Neuronal stem cell (in vitro differentiated cells): ENCODE results near the gene PRKCE.

Source experiments
- DNase-seq: peaks from one replicate; pipeline ENCODE4 v3.0.0-alpha.2; 2013; ENCODE audit warnings: low spot score
- H2AFZ ChIP-seq: one replicate; pipeline ENCODE4 v1.6.1; 2013; ENCODE audit warnings: mild to moderate bottlenecking, low read length, inconsistent platforms
- H2AK5ac ChIP-seq: 2 replicates; pipeline ENCODE4 v1.6.1; 2013; ENCODE audit warnings: low read depth, mild to moderate bottlenecking, inconsistent platforms, low read length, moderate library complexity, mixed read lengths
- H2BK120ac ChIP-seq: 2 replicates; pipeline ENCODE4 v1.6.1; 2013; ENCODE audit warnings: low read depth, mild to moderate bottlenecking, inconsistent platforms, low read length, moderate library complexity, mixed read lengths
- H2BK12ac ChIP-seq: one replicate; pipeline ENCODE4 v1.6.1; 2013; ENCODE audit warnings: low read length, inconsistent platforms
- H2BK15ac ChIP-seq: 2 replicates; pipeline ENCODE4 v1.6.1; 2013; ENCODE audit warnings: mild to moderate bottlenecking, low read length, inconsistent platforms, mixed read lengths
- H2BK5ac ChIP-seq: one replicate; pipeline ENCODE4 v1.6.1; 2013; ENCODE audit warnings: inconsistent platforms, mild to moderate bottlenecking, low read length, moderate library complexity
- H3K14ac ChIP-seq: one replicate; pipeline ENCODE4 v1.6.1; 2013; ENCODE audit warnings: low read length, inconsistent platforms
- H3K18ac ChIP-seq: 2 replicates; pipeline ENCODE4 v1.6.1; 2013; ENCODE audit warnings: low read length, inconsistent platforms
- H3K23ac ChIP-seq: 2 replicates; pipeline ENCODE4 v1.6.1; 2013; ENCODE audit warnings: low read depth, mild to moderate bottlenecking, mixed read lengths, low read length, inconsistent platforms; ENCODE audit not compliant: poor library complexity
- H3K27ac ChIP-seq: replicated peaks from 3 replicates; pipeline ENCODE4 v1.5.1; 2013; ENCODE audit warnings: low read length, inconsistent platforms
- H3K27me3 ChIP-seq, 3 experiments: 2 replicates each; pipeline ENCODE4 v1.6.1; 2013; ENCODE audit warnings: low read length in 3 of 3, mild to moderate bottlenecking in 2 of 3, inconsistent platforms in 1 of 3, low read depth in 1 of 3, mixed read lengths in 1 of 3, moderate library complexity in 1 of 3; ENCODE audit not compliant: control insufficient read depth in 3 of 3, insufficient read depth in 3 of 3
- H3K36me3 ChIP-seq, 2 donors: replicated peaks in 1 of 2; 2 replicates each; pipeline ENCODE4 v1.6.1; 2013; ENCODE audit warnings: low read length in 2 of 2; ENCODE audit not compliant: control insufficient read depth in 2 of 2, insufficient read depth in 2 of 2
- H3K4ac ChIP-seq: 2 replicates; pipeline ENCODE4 v1.6.1; 2013; ENCODE audit warnings: inconsistent platforms, mild to moderate bottlenecking, low read length, moderate library complexity
- H3K4me1 ChIP-seq, 2 donors: 1 replicate in 1 of 2; 2 replicates in 1 of 2; pipeline ENCODE4 v1.6.1; 2013; ENCODE audit warnings: low read length in 2 of 2, low read depth in 1 of 2; ENCODE audit not compliant: control insufficient read depth in 2 of 2, insufficient read depth in 1 of 2
- H3K4me2 ChIP-seq: one replicate; pipeline ENCODE4 v1.6.1; 2013; ENCODE audit warnings: mild to moderate bottlenecking, low read length, inconsistent platforms; ENCODE audit not compliant: insufficient read depth, poor library complexity, severe bottlenecking
- H3K4me3 ChIP-seq, 2 donors: 2 replicates each; pipeline ENCODE4 v1.5.1; 2013; ENCODE audit warnings: low read length in 2 of 2, mild to moderate bottlenecking in 2 of 2, inconsistent platforms in 1 of 2, moderate library complexity in 1 of 2
- H3K79me1 ChIP-seq: one replicate; pipeline ENCODE4 v1.6.1; 2013; ENCODE audit warnings: low read depth, mild to moderate bottlenecking, inconsistent platforms, low read length, moderate library complexity
- H3K9ac ChIP-seq: one replicate; pipeline ENCODE4 v1.6.1; 2013; ENCODE audit warnings: mild to moderate bottlenecking, low read depth, low read length, inconsistent platforms; ENCODE audit not compliant: poor library complexity
- H3K9me3 ChIP-seq, 2 donors: replicated peaks in 1 of 2; 2 replicates each; pipeline versions ENCODE3 to v1.6.1; 2013; ENCODE audit warnings: low read length in 2 of 2, mild to moderate bottlenecking in 2 of 2, inconsistent platforms in 1 of 2, low read depth in 1 of 2, mixed read lengths in 1 of 2, moderate library complexity in 1 of 2; ENCODE audit not compliant: control insufficient read depth in 2 of 2, insufficient read depth in 1 of 2
- H4K8ac ChIP-seq: one replicate; pipeline ENCODE4 v1.6.1; 2013; ENCODE audit warnings: low read depth, mild to moderate bottlenecking, inconsistent platforms, low read length, moderate library complexity
- H4K91ac ChIP-seq: one replicate; pipeline ENCODE4 v1.6.1; 2013; ENCODE audit warnings: low read length, low read depth, mild to moderate bottlenecking, inconsistent platforms; ENCODE audit not compliant: poor library complexity
- WGBS, 2 donors: extraction: QIAGEN DNeasy Blood & Tissue Kit; methylation state at CpG; one replicate each; pipeline ENCODE4 v1.1.7; 2013; ENCODE audit warnings: missing lambda C conversion rate in 2 of 2, mixed read lengths in 1 of 2; ENCODE audit not compliant: insufficient read length in 2 of 2, insufficient replicate concordance in 1 of 2; ENCODE audit errors: extremely low coverage in 2 of 2; 5-methylcytosine and 5-hydroxymethylcytosine counted together

PRKCE gene

DNA sequence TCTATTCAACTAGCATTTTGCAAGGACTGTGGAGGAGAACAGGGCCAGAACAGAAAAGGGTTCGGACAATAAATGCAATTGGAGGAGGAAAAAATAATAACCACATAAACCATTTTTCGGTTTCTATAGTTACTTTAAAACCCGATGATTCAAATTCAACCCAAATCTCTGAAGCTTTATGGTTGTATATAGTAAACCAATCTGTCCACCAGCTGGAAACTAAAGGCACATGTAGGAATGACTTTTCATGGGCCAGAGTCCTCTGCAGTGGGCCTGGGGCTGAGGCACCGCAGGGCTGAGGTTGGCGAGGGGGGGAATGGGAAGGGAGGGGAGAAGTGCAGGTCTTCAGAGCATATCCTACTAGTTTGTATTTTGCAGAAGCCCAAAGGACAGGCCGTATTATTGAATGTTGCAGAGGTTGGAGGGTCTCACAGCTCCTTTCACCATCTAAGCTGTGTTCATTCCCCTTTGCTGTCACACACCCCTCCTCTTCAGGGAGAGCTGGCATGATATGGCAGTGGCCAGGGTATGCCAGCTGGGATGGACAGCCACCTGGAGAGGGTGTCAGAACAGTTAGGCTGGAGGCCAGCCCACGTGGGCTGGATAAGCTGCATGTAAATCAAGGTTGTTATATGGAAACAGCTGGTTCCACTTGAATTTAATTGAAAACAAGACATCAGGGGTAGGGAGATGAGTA, 267.1 kb downstream of the PRKCE start:
- no peak overlapping the region for H4K8ac ChIP-seq
- no peak overlapping the region for H3K27ac ChIP-seq
- H3K79me1 ChIP-seq: no peaks in the 10 kb centered on the region
- no peak overlapping the region for H4K91ac ChIP-seq
- no peak overlapping the region for H3K4ac ChIP-seq
- H2BK12ac ChIP-seq: no peak overlapping the region
- DNase-seq: no peak
- peak overlapping the region; percentile 56 for H2BK15ac ChIP-seq
- no peak overlapping the region for H3K18ac ChIP-seq
- no peak overlapping the region for H2BK120ac ChIP-seq
- no peak overlapping the region for H2BK5ac ChIP-seq
- H3K27me3 ChIP-seq: no peaks in the 10 kb centered on the region
- H3K4me1 ChIP-seq: peaks cover 4% of the 10 kb centered on the region in 2 donors
- H3K23ac ChIP-seq: no peak overlapping the region
- peak overlapping the region; percentile 3 for H3K9ac ChIP-seq
- no peak overlapping the region for H2AFZ ChIP-seq
- peak overlapping the region in 1 of 2 donors; percentile 68 for H3K4me3 ChIP-seq
- no peak overlapping the region for H3K4me2 ChIP-seq
- no peaks in the 10 kb centered on the region for H3K9me3 ChIP-seq
- no CpG with 5 or more reads among the region's 7 CpGs for WGBS, 2 donors
- H3K36me3 ChIP-seq: peaks cover 0 to 1% of the 10 kb centered on the region in 2 donors
- H3K14ac ChIP-seq: peak overlapping the region; percentile 40
- H2AK5ac ChIP-seq: no peak overlapping the region

DNA sequence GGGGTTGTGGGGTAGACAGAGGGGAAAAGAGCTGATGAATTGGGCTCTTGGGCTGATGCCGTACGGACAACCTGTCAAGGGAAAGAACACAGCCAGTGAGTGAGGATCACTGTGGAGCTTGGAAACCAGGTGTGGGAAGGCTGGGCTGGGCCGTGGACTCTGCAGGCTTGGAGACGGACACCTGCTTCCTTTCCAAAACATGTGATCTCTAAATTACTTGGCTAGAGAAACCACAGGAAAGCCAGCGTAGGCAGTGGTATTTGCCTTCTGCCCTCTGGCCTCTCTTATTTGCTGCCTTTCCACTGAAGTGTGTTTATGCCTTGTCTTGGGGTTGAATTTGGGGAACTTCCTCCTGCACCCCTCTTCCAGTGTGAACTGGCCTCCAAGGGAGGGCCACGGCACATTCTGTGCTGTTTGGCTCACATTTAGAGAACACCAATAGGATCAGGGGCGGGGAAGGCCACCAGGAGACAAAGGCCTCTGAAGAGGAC, 267.7 kb downstream of the PRKCE start:
- H2AFZ ChIP-seq: no peak overlapping the region
- no peak overlapping the region for H4K91ac ChIP-seq
- no peak overlapping the region for H4K8ac ChIP-seq
- no peak overlapping the region for H3K4ac ChIP-seq
- H2BK120ac ChIP-seq: no peak overlapping the region
- peak overlapping the region; percentile 3 for H3K9ac ChIP-seq
- H3K79me1 ChIP-seq: no peaks in the 10 kb centered on the region
- H2BK5ac ChIP-seq: no peak overlapping the region
- peak overlapping the region; percentile 40 for H3K14ac ChIP-seq
- H3K23ac ChIP-seq: no peak overlapping the region
- no peak overlapping the region for H3K18ac ChIP-seq
- H3K27ac ChIP-seq: no peak overlapping the region
- no CpG with 5 or more reads among the region's 7 CpGs for WGBS, 2 donors
- H3K27me3 ChIP-seq: no peaks in the 10 kb centered on the region
- no peak overlapping the region for H3K4me3 ChIP-seq
- H3K9me3 ChIP-seq: no peaks in the 10 kb centered on the region
- no peak overlapping the region for H2AK5ac ChIP-seq
- H2BK15ac ChIP-seq: peak overlapping the region; percentile 56
- no peak for DNase-seq
- H3K4me2 ChIP-seq: no peak overlapping the region
- no peak overlapping the region for H2BK12ac ChIP-seq
- H3K4me1 ChIP-seq: peaks cover 4% of the 10 kb centered on the region in 2 donors
- peaks cover 0 to 1% of the 10 kb centered on the region in 2 donors for H3K36me3 ChIP-seq

DNA sequence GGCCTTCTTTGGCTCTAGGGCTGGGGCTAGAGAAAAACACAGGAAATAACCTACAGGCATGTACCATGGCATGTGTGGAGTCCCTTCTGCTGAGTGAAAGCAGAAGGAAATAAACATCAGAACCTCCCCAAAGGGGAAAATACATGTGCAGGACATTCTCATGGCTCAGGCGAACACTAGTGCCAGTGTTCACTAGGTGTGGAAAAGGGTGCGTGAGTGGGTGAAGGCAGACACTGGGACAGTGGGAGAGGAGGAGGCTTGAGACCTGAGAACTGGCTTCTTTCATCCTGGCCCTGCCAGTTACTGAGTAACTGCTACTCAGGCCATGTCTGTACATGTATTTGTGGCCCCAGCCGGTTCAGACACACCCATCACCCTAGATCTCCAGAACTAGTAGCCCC, 268.2 kb downstream of the PRKCE start:
- WGBS, 2 donors: no CpG with 5 or more reads among the region's 3 CpGs

DNA sequence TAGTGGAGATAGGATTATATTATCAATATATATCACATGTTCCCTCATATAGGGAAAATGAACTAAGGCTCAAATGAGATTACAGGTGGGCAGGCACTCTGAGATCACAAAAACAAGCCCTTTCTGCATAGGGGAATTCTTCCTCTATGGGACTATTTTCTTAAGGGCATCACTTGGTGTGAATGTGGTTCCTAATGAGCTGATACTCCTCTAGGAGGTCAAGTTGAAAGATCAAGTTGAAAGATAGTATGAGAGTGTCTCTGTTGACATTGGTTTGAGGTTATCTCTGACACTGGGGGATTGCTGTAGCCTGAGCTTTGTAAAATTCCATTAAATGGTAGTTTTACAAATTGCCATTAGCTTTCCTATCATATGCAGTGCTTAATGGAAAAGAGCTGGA, 270.4 kb downstream of the PRKCE start:
- Histone ChIP-seq H4K91ac (no peak overlapping the region), H3K27ac (no peak overlapping the region)

More for the DNA sequence above, 268.2 kb downstream of the PRKCE start:
- Histone ChIP-seq H3K4ac (no peak overlapping the region), H3K4me3 (no peak overlapping the region), H2BK120ac (no peak overlapping the region), H3K14ac (no peak overlapping the region), H2BK5ac (no peak overlapping the region), H3K36me3 (peaks cover 0 to 1% of the 10 kb centered on the region in 2 donors), H2BK12ac (no peak overlapping the region), H4K91ac (no peak overlapping the region), H4K8ac (no peak overlapping the region), H3K27me3 (no peaks in the 10 kb centered on the region), H3K4me1 (peaks cover 4% of the 10 kb centered on the region in 2 donors), H3K27ac (no peak overlapping the region), H3K9me3 (no peaks in the 10 kb centered on the region), H2BK15ac (no peak overlapping the region), H3K23ac (no peak overlapping the region), H2AFZ (no peak overlapping the region), H3K79me1 (no peaks in the 10 kb centered on the region), H3K4me2 (no peak overlapping the region), H3K9ac (no peak overlapping the region), H3K18ac (no peak overlapping the region), H2AK5ac (no peak overlapping the region)
- DNase-seq: no peak

More for the DNA sequence above, 270.4 kb downstream of the PRKCE start:
- Histone ChIP-seq H3K27me3 (no peaks in the 10 kb centered on the region), H4K8ac (no peak overlapping the region), H2BK120ac (no peak overlapping the region), H3K9ac (no peak overlapping the region), H3K14ac (no peak overlapping the region), H2BK15ac (no peak overlapping the region), H3K36me3 (peaks cover 0 to 1% of the 10 kb centered on the region in 2 donors), H3K9me3 (no peaks in the 10 kb centered on the region), H3K79me1 (no peaks in the 10 kb centered on the region), H3K4me3 (no peak overlapping the region), H3K18ac (no peak overlapping the region), H3K4me2 (no peak overlapping the region), H2BK5ac (no peak overlapping the region), H2AK5ac (no peak overlapping the region), H2AFZ (no peak overlapping the region), H3K23ac (no peak overlapping the region), H3K4me1 (peaks cover 4% of the 10 kb centered on the region in 2 donors), H2BK12ac (no peak overlapping the region), H3K4ac (no peak overlapping the region)
- no peak for DNase-seq
